HEK293 (cell line): Measurements from ENCODE around the gene FANK1.

Experiments used
- ELK4 ChIP-seq: IDR thresholded peaks from 2 replicates; pipeline ENCODE4 v1.6.1; 2011; ENCODE audit warnings: mild to moderate bottlenecking, low read depth, low read length, borderline replicate concordance
- REPIN1 ChIP-seq: fragments of 450-650 bp; formaldehyde crosslinking; IDR thresholded peaks from 2 replicates; pipeline ENCODE4 v1.5.1; 2017; ENCODE audit warnings: missing biosample characterization, missing genetic modification characterization, low read depth
- ZNF221 ChIP-seq: fragments of 450-650 bp; formaldehyde crosslinking; IDR thresholded peaks from 2 replicates; pipeline ENCODE4 v1.5.1; 2017; ENCODE audit warnings: missing biosample characterization, missing genetic modification characterization, borderline replicate concordance
- ZNF501 ChIP-seq: fragments of 450-650 bp; formaldehyde crosslinking; IDR thresholded peaks from 2 replicates; pipeline ENCODE4 v1.5.1; 2016; ENCODE audit warnings: missing biosample characterization, missing genetic modification characterization
- ZNF664 ChIP-seq: fragments of 450-650 bp; formaldehyde crosslinking; IDR thresholded peaks from 2 replicates; pipeline ENCODE4 v1.5.1; 2016; ENCODE audit warnings: missing biosample characterization, missing genetic modification characterization
- ZNF701 ChIP-seq: fragments of 450-650 bp; formaldehyde crosslinking; IDR thresholded peaks from 2 replicates; pipeline ENCODE4 v1.5.1; 2016; ENCODE audit warnings: missing biosample characterization, missing genetic modification characterization
- TF ChIP-seq, protein P1 (sequence below): fragments of 450-650 bp; formaldehyde crosslinking; IDR thresholded peaks from 2 replicates; pipeline ENCODE4 v1.5.1; 2016; ENCODE audit warnings: missing biosample characterization, missing genetic modification characterization
- TF ChIP-seq, protein P2 (sequence below): fragments of 450-650 bp; formaldehyde crosslinking; IDR thresholded peaks from 2 replicates; pipeline ENCODE4 v1.5.1; 2016; ENCODE audit warnings: missing biosample characterization, missing genetic modification characterization, low read depth
- TF ChIP-seq, protein P3 (sequence below): fragments of 450-650 bp; formaldehyde crosslinking; IDR thresholded peaks from 2 replicates; pipeline ENCODE4; 2016; ENCODE audit warnings: missing biosample characterization, missing genetic modification characterization

DNA sequence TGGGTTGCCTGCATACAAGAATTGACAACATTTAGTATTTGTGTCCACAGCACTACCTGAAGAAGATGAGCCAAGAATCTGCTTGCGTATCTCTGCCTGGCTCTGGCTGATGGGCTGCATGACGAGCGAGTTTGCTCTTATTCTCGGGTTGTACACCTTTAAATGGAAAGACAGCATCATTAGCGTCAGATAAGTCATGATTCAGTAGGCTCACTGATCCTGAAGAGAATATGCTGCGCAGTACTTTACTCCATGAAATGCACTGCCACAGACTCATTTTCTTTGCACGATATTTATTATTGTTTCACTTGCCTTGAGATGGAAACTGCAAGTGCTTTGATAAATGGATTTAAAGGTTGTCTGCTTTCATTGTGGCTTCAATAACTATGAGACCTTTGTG lies 43.9 kb upstream of the FANK1 start:
- no peak for TF ChIP-seq ZNF501
- TF ChIP-seq, protein P1, sequence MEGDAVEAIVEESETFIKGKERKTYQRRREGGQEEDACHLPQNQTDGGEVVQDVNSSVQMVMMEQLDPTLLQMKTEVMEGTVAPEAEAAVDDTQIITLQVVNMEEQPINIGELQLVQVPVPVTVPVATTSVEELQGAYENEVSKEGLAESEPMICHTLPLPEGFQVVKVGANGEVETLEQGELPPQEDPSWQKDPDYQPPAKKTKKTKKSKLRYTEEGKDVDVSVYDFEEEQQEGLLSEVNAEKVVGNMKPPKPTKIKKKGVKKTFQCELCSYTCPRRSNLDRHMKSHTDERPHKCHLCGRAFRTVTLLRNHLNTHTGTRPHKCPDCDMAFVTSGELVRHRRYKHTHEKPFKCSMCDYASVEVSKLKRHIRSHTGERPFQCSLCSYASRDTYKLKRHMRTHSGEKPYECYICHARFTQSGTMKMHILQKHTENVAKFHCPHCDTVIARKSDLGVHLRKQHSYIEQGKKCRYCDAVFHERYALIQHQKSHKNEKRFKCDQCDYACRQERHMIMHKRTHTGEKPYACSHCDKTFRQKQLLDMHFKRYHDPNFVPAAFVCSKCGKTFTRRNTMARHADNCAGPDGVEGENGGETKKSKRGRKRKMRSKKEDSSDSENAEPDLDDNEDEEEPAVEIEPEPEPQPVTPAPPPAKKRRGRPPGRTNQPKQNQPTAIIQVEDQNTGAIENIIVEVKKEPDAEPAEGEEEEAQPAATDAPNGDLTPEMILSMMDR (tag by site-specific recombination): no peak
- TF ChIP-seq ZNF221: no peak
- no peak for TF ChIP-seq ELK4
- TF ChIP-seq, protein P2, sequence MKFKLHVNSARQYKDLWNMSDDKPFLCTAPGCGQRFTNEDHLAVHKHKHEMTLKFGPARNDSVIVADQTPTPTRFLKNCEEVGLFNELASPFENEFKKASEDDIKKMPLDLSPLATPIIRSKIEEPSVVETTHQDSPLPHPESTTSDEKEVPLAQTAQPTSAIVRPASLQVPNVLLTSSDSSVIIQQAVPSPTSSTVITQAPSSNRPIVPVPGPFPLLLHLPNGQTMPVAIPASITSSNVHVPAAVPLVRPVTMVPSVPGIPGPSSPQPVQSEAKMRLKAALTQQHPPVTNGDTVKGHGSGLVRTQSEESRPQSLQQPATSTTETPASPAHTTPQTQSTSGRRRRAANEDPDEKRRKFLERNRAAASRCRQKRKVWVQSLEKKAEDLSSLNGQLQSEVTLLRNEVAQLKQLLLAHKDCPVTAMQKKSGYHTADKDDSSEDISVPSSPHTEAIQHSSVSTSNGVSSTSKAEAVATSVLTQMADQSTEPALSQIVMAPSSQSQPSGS (tag by site-specific recombination): no peak
- no peak for TF ChIP-seq ZNF701 (tag by site-specific recombination)
- TF ChIP-seq, protein P3, sequence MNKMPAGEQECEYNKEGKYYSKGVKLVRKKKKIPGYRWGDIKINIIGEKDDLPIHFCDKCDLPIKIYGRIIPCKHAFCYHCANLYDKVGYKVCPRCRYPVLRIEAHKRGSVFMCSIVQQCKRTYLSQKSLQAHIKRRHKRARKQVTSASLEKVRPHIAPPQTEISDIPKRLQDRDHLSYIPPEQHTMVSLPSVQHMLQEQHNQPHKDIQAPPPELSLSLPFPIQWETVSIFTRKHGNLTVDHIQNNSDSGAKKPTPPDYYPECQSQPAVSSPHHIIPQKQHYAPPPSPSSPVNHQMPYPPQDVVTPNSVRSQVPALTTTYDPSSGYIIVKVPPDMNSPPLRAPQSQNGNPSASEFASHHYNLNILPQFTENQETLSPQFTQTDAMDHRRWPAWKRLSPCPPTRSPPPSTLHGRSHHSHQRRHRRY (tag by site-specific recombination): no peak
- no peak for TF ChIP-seq REPIN1
- TF ChIP-seq ZNF664 (tag by site-specific recombination): no peak
